SU-DHL-6 (cell line): ENCODE results near the gene PDZRN3.
A peak's percentile ranks its signal among the peaks of the same experiment; 100 is the strongest.

Experiments
- H2AFZ ChIP-seq: fragments of 200-600 bp; sonication (generic); 2 replicates; pipeline ENCODE4 v1.6.1; 2014; ENCODE audit warnings: low read depth, mild to moderate bottlenecking, moderate library complexity, mixed read lengths, antibody characterized with exemption, low read length; ENCODE audit not compliant: severe bottlenecking
- H3F3A ChIP-seq: fragments of 200-600 bp; shearing (Covaris generic); 2 replicates; pipeline ENCODE4 v1.6.0; 2016; ENCODE audit warnings: antibody characterized with exemption, mild to moderate bottlenecking; ENCODE audit not compliant: insufficient read depth
- H3K27ac ChIP-seq: fragments of 200-600 bp; sonication (generic); 2 replicates; pipeline ENCODE4 v1.5.1; 2016; ENCODE audit warnings: low read depth, mild to moderate bottlenecking, low read length, moderate library complexity, mixed read lengths
- H3K27me3 ChIP-seq: fragments of 200-600 bp; sonication (generic), shearing (Covaris generic); 2 replicates; pipeline ENCODE4 v1.6.0; 2014; ENCODE audit warnings: mild to moderate bottlenecking, low read length
- H3K36me3 ChIP-seq: fragments of 200-600 bp; sonication (generic); 2 replicates; pipeline ENCODE4 v1.6.1; 2014; ENCODE audit warnings: mild to moderate bottlenecking, low read length, mixed read lengths
- H3K4me2 ChIP-seq: fragments of 300-600, 200-600 bp; shearing (Covaris generic), sonication (generic); 2 replicates; pipeline ENCODE4 v1.6.0; 2014; ENCODE audit warnings: low read length, low read depth, mild to moderate bottlenecking; ENCODE audit not compliant: poor library complexity, severe bottlenecking
- H3K4me3 ChIP-seq: fragments of 200-600 bp; sonication (generic); 2 replicates; pipeline ENCODE4 v1.5.1; 2014; ENCODE audit warnings: antibody characterized with exemption, low read length, mild to moderate bottlenecking, mixed read lengths; ENCODE audit not compliant: insufficient read depth, poor library complexity, severe bottlenecking
- H3K79me2 ChIP-seq: fragments of 200-600 bp; sonication (generic); 2 replicates; pipeline ENCODE4 v1.6.1; 2014; ENCODE audit warnings: mild to moderate bottlenecking, low read length, moderate library complexity; ENCODE audit not compliant: insufficient read depth
- H3K9ac ChIP-seq: fragments of 200-600 bp; sonication (generic); 2 replicates; pipeline ENCODE4 v1.7.0; 2014; ENCODE audit warnings: mild to moderate bottlenecking, low read length
- H3K9me2 ChIP-seq: fragments of 200-600 bp; sonication (generic); replicated peaks from 2 replicates; pipeline ENCODE4 v1.6.1; 2014; ENCODE audit warnings: low read length; ENCODE audit not compliant: insufficient read depth
- H3K9me3 ChIP-seq: fragments of 200-600 bp; sonication (generic); 2 replicates; pipeline ENCODE4 v1.6.1; 2014; ENCODE audit warnings: low read length, mixed read lengths; ENCODE audit not compliant: insufficient read depth
- H4K20me1 ChIP-seq: fragments of 200-600 bp; sonication (generic); 2 replicates; pipeline ENCODE4 v1.6.1; 2014; ENCODE audit warnings: low read depth, mild to moderate bottlenecking, antibody characterized with exemption, low read length, moderate library complexity, mixed read lengths
- CTCF ChIP-seq: fragments of 200-600 bp; sonication (generic); IDR thresholded peaks from one replicate; pipeline ENCODE4 v1.5.1; 2017; ENCODE audit warnings: antibody characterized with exemption, mild to moderate bottlenecking, low read length, moderate library complexity; ENCODE audit not compliant: insufficient read depth, poor library complexity, severe bottlenecking
- EZH2phosphoT487 ChIP-seq: fragments of 200-600 bp; sonication (generic), shearing (Covaris generic); conservative IDR thresholded peaks from 2 replicates; pipeline ENCODE4 v1.6.1; 2018; ENCODE audit warnings: mild to moderate bottlenecking, antibody characterized with exemption, low read length, moderate library complexity, mixed read lengths

PDZRN3 gene

GRCh38 chr3:73504852-73505251 lies 119.9 kb downstream of the PDZRN3 start:
- Histone ChIP-seq H4K20me1 (no peaks in the 10 kb centered on the region), H3K9me2 (no peaks in the 10 kb centered on the region), H2AFZ (no peak overlapping the region), H3K36me3 (no peaks in the 10 kb centered on the region), H3K27me3 (no peaks in the 10 kb centered on the region), H3K79me2 (no peaks in the 10 kb centered on the region), H3K9me3 (no peaks in the 10 kb centered on the region), H3K4me3 (no peak overlapping the region), H3F3A (no peaks in the 10 kb centered on the region), H3K4me2 (no peak overlapping the region), H3K27ac (no peak overlapping the region), H3K9ac (no peak overlapping the region)
- TF ChIP-seq CTCF (no peak), EZH2phosphoT487 (no peak)

- TF ChIP-seq CTCF (no peak), EZH2phosphoT487 (no peak)
- H3K36me3 ChIP-seq: no peaks in the 10 kb centered on the region
- H3K4me3 ChIP-seq: no peak overlapping the region
- H3K27me3 ChIP-seq: no peaks in the 10 kb centered on the region
- H4K20me1 ChIP-seq: no peaks in the 10 kb centered on the region
- no peak overlapping the region for H3K4me2 ChIP-seq
- H3K9me3 ChIP-seq: no peaks in the 10 kb centered on the region
- no peaks in the 10 kb centered on the region for H3K79me2 ChIP-seq
- H3K9me2 ChIP-seq: no peaks in the 10 kb centered on the region
- peak overlapping the region; percentile 85 for H2AFZ ChIP-seq
- H3F3A ChIP-seq: no peaks in the 10 kb centered on the region
- no peak overlapping the region for H3K27ac ChIP-seq
- H3K9ac ChIP-seq: no peak overlapping the region
Measured at GRCh38 chr3:73504239-73504638, 120.5 kb downstream of the PDZRN3 start.

GRCh38 chr3:73503781-73504180 lies 121.0 kb downstream of the PDZRN3 start:
- H3F3A ChIP-seq: no peaks in the 10 kb centered on the region
- no peak for TF ChIP-seq CTCF
- TF ChIP-seq EZH2phosphoT487: no peak
- peak overlapping the region; percentile 85 for H2AFZ ChIP-seq
- H3K79me2 ChIP-seq: no peaks in the 10 kb centered on the region
- H3K27me3 ChIP-seq: no peaks in the 10 kb centered on the region
- no peak overlapping the region for H3K4me3 ChIP-seq
- peak overlapping the region; percentile 28 for H3K4me2 ChIP-seq
- H3K36me3 ChIP-seq: no peaks in the 10 kb centered on the region
- H3K9me3 ChIP-seq: no peaks in the 10 kb centered on the region
- H4K20me1 ChIP-seq: no peaks in the 10 kb centered on the region
- no peaks in the 10 kb centered on the region for H3K9me2 ChIP-seq
- H3K27ac ChIP-seq: no peak overlapping the region
- no peak overlapping the region for H3K9ac ChIP-seq
